Subcutaneous adipose tissue (tissue), 4 donors: ENCODE measurements around the gene SMLR1. TPM values are rescaled to one million over a fixed set of nuclear protein-coding genes. Genes with fewer than 3 reads are reported as not detected.

Experiments used
- total RNA-seq, 4 donors: library from RNA; depleted of rRNA; stranded (reverse); fragments of >200 nt; gene quantifications; one replicate each; pipeline ENCODE4 v1.1.0, GENCODE V29; 2016
- TF ChIP-seq, protein P1 (sequence below): fragments of 450-650 bp; IDR thresholded peaks from one replicate; pipeline ENCODE4 v1.5.1; 2016; ENCODE audit warnings: low read depth, mild to moderate bottlenecking, control low read depth, antibody characterized with exemption, moderate library complexity

Gene SMLR1
- total RNA-seq, 4 donors from 2014 or later = not detected

DNA sequence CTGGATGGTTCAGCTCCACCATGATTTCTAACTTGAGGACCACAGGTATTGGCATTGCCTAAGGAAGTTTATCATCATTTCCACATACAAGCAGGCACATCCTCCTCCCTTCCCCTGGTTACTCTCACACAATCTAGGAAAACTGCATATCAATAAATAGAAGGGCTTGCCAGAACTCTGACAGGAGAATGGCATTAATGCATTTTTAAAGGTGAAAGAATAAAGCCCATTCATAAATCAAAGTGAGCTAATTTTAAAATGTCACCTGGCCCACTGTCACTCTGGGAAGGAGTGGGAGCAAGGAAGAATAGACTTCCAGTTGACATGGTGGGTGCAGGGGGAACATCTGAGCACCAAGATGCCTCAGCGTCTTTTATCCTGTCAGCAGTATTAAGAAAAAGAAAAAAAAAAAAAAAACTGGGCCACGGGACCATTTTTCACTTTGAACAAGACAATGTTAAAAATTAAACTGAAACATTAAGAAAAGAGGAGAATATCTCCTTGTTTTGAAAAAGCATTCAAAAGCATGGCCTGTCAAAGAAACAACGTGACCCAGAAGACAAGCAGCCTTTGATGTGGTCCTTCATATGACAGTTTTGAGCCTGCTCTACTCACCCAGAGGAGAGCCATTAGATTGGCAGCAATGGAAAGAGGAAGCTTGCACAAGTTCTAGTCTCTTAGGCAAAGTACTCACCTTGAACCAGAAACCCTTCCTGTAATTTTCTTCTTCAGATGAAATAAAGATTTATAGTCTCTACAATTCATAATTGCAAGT, 39.3 kb upstream of the SMLR1 start:
- TF ChIP-seq, protein P1, sequence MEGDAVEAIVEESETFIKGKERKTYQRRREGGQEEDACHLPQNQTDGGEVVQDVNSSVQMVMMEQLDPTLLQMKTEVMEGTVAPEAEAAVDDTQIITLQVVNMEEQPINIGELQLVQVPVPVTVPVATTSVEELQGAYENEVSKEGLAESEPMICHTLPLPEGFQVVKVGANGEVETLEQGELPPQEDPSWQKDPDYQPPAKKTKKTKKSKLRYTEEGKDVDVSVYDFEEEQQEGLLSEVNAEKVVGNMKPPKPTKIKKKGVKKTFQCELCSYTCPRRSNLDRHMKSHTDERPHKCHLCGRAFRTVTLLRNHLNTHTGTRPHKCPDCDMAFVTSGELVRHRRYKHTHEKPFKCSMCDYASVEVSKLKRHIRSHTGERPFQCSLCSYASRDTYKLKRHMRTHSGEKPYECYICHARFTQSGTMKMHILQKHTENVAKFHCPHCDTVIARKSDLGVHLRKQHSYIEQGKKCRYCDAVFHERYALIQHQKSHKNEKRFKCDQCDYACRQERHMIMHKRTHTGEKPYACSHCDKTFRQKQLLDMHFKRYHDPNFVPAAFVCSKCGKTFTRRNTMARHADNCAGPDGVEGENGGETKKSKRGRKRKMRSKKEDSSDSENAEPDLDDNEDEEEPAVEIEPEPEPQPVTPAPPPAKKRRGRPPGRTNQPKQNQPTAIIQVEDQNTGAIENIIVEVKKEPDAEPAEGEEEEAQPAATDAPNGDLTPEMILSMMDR = no peak

DNA sequence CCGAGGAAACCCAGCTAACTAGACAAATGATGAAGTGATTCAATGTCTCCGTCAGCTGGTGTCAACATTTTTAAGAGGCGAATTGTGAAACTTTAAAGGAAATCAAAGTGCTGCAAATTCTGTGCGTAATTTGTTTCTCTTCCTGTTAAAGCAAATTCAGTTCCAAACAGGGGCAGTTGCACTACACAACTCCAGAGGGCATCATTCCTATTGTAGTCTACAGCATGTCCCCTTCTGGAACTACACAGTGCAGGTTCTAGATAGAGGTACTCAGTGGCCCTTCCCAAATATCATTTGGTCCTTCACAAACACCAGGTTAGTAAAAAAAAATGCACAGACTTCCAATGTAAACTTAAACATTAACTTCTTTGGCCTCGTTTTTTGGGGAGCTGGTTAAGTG, 38.3 kb upstream of the SMLR1 start:
- TF ChIP-seq, protein P1 = no peak

DNA sequence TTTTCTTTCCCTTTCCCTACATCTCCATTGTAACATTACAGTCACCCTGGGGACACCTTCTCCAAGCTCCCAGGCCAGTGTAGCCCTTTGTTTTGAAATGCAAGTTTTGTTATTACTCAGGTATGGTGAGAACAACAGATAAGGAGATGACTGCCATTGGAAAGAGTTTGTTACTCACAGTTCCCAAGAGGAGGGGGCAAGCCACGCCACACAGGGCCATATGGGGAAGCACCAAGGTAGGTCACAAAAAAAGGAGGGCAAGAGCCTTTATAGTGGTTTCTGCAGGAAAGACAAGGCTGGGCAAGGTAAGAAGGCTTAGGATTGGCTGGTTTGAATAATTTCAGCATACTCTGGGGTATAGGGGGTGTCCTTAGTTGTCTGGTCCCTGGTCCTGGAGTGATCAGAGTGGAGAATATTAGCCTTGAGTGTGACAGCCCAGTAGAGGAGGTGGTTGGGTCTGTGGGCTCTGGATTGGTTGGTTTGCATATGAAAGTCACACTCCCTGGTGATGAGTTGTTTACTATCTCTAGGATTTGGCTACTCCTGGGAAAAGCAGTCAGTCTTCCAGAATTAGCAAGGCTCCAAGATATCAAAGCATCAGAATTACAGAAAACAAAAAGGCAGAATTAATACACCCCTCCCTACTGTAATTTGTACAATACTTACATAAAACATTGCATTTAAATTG, 33.1 kb upstream of the SMLR1 start:
- TF ChIP-seq, protein P1 = no peak

DNA sequence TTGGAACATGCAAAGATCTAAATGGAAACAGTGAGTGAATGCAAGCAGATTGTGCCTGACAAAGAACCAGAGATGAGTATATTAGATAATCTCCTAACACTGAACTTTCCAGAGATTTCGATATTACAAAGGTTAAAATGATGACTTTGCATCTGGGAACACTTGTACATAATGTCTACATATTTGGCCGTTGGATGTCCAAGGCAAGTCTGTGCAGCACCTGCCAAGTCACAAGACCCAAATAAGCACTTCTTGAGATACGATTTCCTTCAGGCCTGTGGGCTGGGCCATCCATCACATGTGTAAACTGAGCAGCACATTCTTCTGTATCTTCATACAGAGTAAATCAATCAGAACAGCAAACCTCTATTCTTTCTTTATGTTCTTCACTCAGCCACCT, 32.5 kb upstream of the SMLR1 start:
- TF ChIP-seq, protein P1 = no peak

DNA sequence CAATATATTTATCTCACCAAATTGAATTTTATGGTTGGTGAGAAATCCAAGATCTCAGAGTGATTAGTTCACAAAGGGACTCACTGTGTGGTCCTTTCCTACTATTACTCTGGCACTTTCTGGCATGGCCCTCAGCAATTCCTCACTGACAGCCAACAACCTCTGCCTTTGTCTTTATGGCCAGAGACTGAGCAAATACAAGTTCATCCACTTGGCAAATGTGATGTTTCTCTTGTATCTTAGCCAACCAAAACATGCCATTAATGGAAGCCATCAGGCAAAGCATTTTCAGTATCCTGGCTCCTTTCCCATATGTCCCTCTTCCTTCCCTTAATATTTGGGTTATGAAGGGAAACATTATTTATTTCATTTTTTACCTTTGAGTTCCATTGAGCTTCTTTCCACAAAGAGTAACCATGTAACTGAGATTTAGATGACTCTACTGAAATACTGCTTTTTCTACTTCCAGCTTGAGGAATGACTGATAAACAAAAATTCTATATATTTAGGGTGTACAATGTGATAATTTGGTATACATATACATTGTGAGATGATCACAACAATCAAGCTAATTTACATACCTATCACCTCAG, 30.8 kb upstream of the SMLR1 start:
- TF ChIP-seq, protein P1 = no peak

DNA sequence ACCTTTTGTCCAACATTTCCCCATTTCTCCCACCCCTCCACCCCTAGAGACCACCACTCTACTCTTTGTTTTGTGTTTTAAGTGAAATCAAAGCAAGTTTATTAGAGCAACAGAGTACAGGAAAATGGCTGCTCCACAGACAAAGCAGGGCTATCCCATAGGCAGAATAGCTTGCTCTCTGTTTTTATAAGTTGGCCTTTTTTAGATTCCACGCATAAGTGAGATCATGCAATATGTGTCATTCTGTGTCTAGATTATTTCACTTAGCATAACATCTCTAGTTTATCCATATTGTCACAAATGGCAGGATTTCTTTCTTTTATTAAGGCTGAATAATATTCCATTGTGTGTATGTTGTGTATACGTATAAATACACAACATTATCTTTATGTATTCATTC, 30.1 kb upstream of the SMLR1 start:
- TF ChIP-seq, protein P1 = no peak
